GM19438 (cell line): Measurements from ENCODE around the gene C1QTNF2.
A peak's percentile ranks its signal among the peaks of the same experiment; 100 is the strongest.

Source experiments
- ATAC-seq: cut with Tn5 transposase; IDR thresholded peaks from one replicate; pipeline ENCODE4 v1.9.1; 2021; ENCODE audit warnings: low read depth; ENCODE audit not compliant: unreplicated experiment

Gene C1QTNF2

GRCh38 chr5:160369990-160370712, at the start of gene C1QTNF2:
Gene C1QTNF2 (minus strand): TSS chr5:160370626. CDS start chr5:160355011, 15,615 bp downstream.
- no peak for ATAC-seq

GRCh38 chr5:160420331-160420610, 49.8 kb upstream of the C1QTNF2 start:
- ATAC-seq, result no peak

- ATAC-seq, result peak; percentile 30
Observed at GRCh38 chr5:160419458-160420330, 49.3 kb upstream of the C1QTNF2 start.

- ATAC-seq, result peak; percentile 59
Observed at GRCh38 chr5:160418561-160419457, 48.4 kb upstream of the C1QTNF2 start, which contains the start of gene SLU7. Gene SLU7 (minus strand): TSS chr5:160419081. CDS start chr5:160415294, 3,787 bp downstream.

GRCh38 chr5:160399402-160400353, 29.3 kb upstream of the C1QTNF2 start, which contains the start of gene FAM200C:
Gene FAM200C (minus strand): TSS chr5:160400054. CDS start chr5:160395490, 4,564 bp downstream.
- peak; percentile 89 for ATAC-seq

- no peak for ATAC-seq
Observed at GRCh38 chr5:160398806-160399205, 28.4 kb upstream of the C1QTNF2 start.

GRCh38 chr5:160397492-160397891, 27.1 kb upstream of the C1QTNF2 start:
- ATAC-seq, result no peak

- ATAC-seq, result no peak
Observed at GRCh38 chr5:160395111-160395510, 24.7 kb upstream of the C1QTNF2 start.

- ATAC-seq, result no peak
Observed at GRCh38 chr5:160390787-160391696, 20.6 kb upstream of the C1QTNF2 start.

GRCh38 chr5:160387445-160387844, 17.0 kb upstream of the C1QTNF2 start:
- ATAC-seq, result no peak

GRCh38 chr5:160385496-160385895, 15.1 kb upstream of the C1QTNF2 start:
- no peak for ATAC-seq

- ATAC-seq, result no peak
Observed at GRCh38 chr5:160384681-160385080, 14.3 kb upstream of the C1QTNF2 start.

- no peak for ATAC-seq
Observed at GRCh38 chr5:160382346-160382745, 11.9 kb upstream of the C1QTNF2 start.

GRCh38 chr5:160380041-160380440, 9.6 kb upstream of the C1QTNF2 start:
- no peak for ATAC-seq

GRCh38 chr5:160379511-160379910, 9.1 kb upstream of the C1QTNF2 start:
- no peak for ATAC-seq

GRCh38 chr5:160378330-160378729, 7.9 kb upstream of the C1QTNF2 start:
- no peak for ATAC-seq

- ATAC-seq, result no peak
Observed at GRCh38 chr5:160377651-160378050, 7.2 kb upstream of the C1QTNF2 start.

GRCh38 chr5:160376416-160376815, 6.0 kb upstream of the C1QTNF2 start:
- ATAC-seq, result no peak

- ATAC-seq, result no peak
Observed at GRCh38 chr5:160375701-160376100, 5.3 kb upstream of the C1QTNF2 start.
